Superior temporal gyrus (tissue), 1 donor: ENCODE measurements around the gene LRRC17.
"Not testable (repeated sequence)": the region's sequence is repeated elsewhere in the genome, so short reads cannot be mapped to it uniquely, and the experiment has no call there.

Experiments used
- DNase-seq: peaks from one replicate; pipeline ENCODE4 v3.0.0-alpha.2; 2016; ENCODE audit errors: extremely low spot score

The LRRC17 gene

DNA sequence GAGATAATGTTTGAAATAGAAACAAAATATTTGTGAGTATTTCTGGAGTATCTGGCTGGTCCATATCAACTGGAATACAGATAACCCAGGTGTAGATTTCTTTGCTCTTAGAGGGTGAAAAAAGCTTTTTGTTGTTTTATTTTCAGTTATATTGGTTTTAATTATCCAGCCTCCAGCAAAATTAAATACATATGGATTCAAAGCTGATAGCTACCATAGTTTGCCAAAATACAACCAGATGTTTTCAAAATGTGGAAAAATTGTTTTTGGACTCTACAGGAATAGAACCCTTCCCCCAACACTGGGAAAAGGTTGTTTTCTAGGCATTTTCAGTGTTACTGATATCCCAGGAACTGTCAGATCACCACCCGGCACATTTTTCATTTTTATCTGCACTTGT is 30.1 kb downstream of the LRRC17 start:
- no peak for DNase-seq

DNA sequence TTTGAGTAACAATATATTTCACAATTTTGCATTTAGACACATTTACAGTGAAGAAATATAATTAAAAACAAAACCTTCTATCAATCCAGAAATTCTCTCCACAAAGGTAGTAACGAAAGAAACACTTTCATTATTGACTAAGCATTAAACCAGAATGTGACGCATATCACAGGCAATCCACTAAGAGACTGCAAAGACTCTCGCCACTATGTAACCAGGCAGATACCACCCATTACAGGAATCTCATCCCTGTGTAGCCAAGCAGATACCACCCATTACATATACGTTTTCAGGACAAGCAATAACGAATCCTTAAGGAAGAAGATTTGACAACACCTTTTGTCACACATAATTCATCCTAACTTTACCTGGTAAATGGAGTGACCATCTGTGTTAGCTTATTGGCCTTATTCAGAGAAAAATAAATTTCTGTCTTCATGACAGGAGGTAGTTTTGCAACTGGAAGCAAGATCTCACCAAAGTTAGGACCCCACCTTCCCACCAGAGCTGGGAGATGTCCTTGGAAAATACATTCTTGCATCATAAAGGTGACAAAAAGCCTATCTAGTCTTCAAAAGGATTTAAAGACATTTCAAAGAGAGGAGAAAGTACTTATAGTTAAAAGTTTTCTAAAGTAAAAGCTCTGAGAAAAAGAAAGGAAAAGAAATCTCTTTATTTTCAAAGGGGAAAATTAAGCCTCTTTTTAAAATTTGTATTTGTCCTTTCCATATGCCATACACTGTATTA is 30.8 kb downstream of the LRRC17 start:
- no peak for DNase-seq

DNA sequence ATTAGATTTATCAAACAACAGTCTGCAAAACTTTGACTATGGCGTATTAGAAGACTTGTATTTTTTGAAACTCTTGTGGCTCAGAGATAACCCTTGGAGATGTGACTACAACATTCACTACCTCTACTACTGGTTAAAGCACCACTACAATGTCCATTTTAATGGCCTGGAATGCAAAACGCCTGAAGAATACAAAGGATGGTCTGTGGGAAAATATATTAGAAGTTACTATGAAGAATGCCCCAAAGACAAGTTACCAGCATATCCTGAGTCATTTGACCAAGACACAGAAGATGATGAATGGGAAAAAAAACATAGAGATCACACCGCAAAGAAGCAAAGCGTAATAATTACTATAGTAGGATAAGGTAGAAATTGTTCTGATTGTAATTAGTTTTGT is 31.4 kb downstream of the LRRC17 start:
- DNase-seq: no peak

DNA sequence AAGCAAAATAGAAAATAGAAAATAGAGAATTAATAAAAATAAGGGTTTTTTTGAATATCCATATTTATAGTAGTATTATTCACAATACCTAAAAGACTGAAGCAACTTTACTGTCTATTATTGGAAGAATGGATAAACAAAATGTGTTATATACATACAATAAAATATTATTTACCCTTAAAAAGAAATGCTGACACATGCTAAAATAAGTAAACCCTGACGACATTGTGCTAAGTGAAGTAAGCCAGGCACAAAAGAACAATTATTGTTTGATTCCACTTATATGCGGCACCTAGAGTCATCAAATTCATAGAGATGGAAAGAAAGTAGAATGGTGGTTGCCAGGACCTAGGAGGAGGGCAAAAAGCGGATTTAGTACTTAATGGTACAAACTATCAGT is 39.0 kb downstream of the LRRC17 start:
- DNase-seq: no peak

DNA sequence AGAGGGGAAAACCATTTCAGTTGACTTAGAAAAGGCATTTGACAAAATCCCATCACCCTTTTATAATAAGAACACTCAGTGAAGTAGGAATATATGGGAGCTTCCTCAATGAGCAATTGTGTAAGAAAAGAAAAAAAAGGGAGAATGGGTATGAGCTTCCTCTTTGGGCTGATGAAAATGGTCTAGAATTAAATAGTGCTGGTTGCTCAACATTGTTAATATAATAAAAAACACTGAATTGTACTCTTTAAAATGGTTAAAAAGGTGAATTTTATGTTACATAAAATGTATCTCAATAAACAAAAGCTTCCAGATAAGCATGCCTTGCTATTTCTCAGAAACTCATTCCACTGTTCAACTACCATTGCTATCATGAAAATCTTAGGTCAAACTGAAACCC is 40.6 kb downstream of the LRRC17 start:
- DNase-seq: no peak

DNA sequence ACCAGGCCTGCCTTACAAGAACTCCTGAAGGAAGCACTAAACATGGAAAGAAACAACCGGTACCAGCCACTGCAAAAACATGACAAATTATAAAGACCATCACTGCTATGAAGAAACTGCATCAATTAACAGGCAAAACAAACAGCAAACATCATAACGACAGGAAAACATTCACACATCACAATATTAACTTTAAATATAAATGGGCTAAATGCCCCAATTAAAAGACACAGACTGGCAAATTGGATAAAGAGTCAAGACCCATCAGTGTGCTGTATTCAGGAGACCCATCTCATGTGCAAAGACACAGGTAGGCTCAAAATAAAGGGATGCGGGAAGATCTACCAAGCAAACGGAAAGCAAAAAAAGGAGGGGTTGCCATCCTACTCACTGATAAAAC is 41.6 kb downstream of the LRRC17 start:
- DNase-seq: not testable (repeated sequence)

DNA sequence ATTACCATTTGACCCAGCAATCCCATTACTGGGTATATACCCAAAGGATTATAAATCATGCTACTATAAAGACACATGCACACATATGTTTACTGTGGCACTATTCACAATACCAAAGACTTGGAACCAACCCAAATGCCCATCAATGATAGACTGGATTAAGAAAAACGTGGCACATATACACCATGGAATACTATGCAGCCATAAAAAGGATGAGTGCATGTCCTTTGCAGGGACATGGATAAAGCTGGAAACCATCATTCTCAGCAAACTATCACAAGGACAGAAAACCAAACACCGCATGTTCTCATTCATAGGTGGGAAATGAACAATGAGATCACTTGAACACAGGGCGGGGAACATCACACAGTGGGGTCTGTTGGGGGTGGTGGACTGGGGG is 45.2 kb downstream of the LRRC17 start:
- not testable (repeated sequence) for DNase-seq

DNA sequence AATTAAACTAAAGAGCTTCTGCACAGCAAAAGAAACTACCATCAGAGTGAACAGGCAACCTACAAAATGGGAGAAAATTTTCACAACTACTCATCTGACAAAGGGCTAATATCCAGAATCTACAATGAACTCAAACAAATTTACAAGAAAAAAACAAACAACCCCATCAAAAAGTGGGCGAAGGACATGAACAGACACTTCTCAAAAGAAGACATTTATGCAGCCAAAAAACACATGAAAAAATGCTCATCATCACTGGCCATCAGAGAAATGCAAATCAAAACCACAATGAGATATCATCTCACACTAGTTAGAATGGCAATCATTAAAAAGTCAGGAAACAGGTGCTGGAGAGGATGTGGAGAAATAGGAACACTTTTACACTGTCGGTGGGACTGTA is 49.2 kb downstream of the LRRC17 start:
- DNase-seq: not testable (repeated sequence)

DNA sequence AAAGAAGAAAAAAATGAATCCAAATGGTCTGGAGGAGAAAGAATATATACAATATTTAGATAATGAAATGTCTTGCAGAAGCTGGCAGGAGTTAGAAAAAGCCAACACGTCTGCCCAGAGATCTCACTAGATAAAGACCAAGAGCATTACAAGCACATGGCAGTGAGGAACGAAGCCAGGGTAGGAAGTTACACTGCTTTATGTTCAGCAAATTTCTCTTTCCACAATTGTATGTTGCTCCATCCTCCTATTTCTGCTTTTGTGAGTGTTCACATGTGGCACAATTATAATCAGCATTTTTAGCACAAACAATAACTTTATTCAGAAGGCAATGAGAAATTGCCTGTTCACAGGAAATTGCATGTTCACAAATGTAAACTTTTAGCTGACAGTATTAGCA is 53.7 kb downstream of the LRRC17 start:
- no peak for DNase-seq

DNA sequence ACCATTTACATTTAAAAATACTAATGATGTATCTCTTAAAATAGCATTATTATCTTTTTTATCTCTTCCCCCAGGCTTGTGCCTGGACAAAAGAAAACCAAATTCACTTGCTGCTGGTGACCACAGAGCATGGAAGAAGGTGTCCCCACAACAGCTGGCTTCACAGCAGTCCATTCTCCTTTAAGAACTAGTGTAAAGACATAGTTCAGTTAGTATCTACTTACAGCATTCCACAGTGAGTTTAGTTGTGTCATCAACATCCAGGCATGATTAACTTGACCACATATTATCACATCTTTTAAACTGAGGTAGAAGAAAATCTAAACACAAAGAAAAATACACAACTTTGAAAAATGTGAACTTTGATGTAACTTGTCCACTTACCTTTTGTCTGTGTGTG is 55.0 kb downstream of the LRRC17 start:
- DNase-seq: no peak

DNA sequence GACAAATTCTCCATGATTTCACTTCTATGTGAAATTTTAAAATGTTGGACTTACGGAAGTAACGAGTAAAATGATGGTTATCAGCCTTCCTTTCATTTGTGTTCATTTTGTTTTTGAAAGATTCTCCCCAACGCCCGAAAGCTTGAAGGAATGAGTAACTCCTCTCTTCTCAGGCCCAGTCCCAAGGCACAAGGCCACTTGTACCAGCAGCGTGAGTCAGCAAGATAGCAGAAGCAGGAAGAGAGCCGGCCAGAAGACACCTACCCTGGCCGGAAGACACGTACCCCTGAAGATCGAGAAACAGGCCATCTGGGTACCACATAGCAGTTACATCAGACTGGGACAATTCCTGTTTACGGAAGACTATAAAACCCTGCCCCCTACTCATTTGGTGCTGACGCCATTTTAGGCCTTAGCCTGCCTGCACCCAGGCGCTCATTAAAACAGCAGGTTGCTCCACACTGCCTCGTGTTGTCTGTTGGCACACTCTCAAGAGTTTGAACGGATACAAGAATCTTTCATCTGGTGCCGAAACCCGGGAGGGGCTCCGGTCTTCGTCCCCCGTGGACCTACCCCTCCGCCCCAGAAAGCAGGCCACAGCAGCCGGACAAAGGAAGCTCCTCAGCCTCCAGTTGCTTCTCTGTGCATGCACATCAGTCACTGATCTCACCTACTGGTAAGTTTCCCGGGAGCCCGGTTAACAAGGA is 60.4 kb downstream of the LRRC17 start:
- no peak for DNase-seq

DNA sequence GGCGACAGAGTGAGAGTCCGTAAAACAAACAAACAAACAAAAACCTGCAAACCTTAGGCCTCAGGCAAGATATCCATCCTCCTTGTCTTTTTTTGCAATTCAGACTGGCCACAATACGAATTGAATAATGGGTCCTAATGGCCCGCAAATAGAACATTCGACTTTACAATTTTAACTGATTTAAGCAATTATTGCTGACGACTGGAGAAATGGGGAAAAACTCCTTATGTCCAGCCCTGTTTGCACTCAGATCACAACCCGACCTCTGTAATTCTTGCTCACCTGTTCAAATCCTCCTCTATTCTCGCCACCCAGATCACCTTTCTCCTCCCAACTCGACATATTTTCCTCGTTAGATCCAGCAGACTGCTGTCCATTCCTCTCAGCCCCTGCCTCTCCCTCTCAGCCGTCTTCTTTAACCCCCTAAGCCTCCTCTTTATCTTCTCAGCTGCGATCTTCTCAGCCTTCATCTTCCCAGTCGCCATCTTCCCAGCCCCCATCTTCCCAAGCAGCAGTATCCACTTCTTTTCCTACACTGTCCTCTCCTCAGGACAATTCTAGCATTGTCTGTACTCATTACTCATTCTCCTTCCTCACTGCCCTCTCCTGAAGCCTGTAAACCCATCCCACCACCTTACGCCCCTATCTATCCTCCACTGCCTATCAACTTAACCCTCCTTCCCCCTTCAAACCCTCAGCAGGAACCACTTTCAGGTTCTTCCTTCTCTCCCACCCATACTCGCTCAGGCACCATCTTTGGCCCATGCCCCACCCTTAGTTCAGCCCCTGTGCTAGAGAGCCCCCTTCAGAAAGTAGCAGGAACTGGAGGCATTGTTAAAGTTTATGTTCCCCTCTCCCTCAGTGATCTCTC is 61.8 kb downstream of the LRRC17 start:
- DNase-seq: no peak

DNA sequence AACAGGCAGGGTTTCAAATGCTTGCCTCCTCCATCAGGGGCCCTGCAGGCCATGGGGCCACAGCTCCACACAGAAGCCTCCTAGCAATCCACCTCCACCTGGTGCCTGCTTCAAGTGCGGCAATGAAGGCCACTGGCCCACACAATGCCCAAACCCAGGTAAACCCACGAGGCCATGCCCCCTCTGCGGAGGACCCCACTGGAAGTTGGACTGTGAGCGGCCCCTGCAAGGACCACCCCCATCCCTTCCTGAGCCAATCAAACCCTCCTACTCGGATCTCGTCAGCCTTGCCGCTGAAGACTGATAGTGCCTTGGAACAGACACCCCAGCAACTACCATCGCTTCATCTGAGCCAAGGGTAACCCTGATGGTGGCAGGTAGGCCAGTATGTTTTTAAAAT is 63.1 kb downstream of the LRRC17 start:
- DNase-seq: no peak

DNA sequence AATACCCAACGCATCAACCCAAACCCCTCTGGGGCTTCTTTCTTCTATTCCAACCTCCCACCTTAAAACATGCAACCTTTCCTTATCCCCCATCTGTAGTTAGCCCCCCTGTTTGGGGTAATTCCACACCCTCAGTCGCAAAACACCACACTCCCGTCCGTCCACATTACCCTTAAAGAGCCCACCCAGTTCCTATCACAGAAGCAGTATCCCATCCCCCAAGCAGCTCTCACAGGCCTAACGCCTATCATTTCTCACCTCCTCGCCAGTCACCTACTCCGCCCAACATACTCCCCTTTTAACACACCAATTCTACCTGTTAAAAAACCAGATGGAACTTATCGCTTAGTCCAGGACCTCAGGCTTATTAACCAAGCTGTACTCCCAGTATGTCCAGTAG is 63.7 kb downstream of the LRRC17 start:
- DNase-seq: no peak

DNA sequence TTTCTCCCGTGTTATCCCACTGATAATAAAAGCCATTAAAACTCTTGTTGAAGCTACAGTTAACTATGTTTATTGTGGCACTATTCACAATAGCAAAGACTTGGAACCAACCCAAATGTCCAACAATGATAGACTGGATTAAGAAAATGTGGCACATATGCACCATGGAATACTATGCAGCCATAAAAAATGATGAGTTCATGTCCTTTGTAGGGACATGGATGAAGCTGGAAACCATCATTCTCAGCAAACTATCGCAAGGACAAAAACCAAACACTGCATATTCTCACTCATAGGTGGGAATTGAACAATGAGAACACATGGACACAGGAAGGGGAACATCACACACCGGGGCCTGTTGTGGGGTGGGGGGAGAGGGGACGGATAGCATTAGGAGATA is 64.8 kb downstream of the LRRC17 start:
- DNase-seq: not testable (repeated sequence)

DNA sequence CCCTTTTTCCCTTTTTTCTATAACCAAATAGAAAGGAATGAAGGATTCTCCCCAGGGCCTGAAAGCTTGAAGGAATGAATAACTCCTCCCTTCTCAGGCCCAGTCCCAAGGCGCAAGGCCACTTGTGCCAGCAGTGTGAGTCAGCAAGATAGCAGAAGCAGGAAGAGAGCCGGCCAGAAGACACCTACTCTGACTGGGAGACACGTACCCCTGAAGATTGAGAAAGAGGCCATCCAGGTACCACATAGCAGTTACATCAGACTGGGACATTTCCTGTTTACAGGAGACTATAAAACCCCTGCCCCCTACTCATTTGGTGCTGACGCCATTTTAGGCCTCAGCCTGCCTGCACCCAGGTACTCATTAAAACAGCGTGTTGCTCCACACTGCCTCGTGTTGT is 65.5 kb downstream of the LRRC17 start:
- no peak for DNase-seq

DNA sequence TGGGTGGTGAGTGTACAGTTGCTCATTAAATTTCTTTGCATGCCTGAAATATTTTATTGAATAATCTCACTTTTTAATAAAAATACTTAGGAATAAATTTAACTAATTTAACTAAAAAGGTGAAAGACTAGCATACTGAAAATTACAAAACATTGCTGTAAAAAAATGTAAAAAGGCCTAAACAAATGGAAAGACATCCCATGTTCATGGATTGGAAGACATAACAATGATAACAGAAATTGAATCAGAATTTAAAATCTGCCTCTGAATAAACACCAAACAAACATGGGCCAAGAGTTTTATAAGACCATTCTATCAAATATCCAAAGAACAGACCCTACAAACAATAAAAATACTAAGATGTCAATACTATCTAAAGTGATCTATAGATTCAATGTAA is 66.9 kb downstream of the LRRC17 start:
- DNase-seq: no peak

DNA sequence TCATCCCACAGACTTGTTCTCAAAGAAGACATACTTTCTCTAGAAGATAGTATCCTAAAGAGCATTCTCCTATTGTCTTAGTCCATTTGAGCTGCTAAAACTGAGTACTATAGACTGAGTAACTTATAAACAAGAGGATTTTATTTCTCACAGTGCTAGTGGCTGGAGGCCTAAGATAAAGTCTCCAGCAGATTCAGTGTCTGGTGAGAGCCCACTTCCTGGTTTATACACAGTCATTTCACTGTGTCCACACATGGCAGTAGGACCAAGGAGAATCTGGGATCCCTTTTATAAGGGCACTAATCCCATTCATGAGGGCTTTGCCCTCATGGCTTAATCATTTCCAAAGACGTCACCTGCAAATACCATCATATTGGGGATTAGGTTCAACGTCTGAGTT is 68.7 kb downstream of the LRRC17 start:
- DNase-seq: no peak

DNA sequence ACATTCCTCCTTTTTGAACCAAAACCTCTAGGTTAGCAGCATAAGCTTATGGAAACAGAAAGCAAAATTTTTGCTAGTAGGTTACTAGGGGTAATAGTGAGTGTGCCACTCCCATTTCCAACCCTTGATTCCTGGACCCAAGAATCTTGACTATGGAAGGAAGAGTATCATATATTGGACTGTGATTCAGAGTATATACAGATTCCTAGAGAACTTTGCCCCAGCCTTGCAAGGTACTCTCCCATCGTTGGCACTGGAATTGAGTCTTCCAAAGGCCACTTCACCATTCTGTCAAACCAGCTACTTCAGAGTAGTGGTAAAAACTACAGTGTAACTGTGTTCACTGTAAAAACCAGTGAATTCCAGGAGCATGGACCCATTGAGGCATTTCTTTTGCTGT is 69.4 kb downstream of the LRRC17 start:
- DNase-seq: no peak

DNA sequence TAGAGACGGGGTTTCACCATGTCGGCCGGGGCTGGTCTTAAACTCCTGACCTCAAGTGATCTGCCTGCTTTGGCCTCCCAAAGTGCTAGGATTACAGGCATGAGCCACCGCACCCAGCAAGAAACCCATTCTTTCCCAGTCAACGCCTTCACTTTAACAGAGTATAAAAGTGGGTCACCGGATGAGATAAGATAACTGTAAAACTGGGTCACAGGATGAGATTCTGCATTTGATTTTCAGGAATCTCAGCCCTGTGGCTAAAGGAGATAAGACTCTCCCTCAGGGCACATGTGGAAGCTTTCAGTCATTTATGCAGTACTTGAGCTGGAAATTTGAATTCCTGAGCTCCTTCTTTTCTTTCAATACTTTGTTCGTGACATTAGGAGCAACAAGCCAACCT is 70.8 kb downstream of the LRRC17 start:
- no peak for DNase-seq

DNA sequence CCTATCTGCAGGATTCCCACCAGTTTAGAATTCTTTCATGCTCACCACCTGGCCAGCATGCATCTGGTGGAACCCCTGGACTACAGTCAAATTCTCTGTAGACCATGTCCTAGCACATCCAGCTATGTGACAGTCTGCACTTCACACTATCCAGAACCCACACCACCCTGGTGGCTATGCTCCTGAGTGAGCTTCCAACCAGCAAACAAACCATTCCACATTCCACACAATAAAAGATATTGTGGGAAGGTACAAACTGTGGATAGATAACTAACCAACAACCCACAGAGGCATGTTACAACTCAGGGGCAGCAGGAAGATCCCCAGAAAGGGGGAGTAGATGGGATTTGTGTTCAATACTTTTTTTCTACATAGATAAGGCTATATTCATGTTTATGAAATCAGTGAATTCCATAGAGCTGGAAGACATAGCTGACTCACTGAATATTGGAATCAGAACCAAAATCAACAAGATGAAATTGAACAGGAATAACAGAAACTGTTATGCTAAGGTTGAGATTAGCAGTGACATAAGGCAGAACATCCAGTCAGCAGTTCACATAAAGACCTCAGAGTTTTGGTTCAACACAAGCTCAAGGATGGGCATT is 72.5 kb downstream of the LRRC17 start:
- DNase-seq: no peak

DNA sequence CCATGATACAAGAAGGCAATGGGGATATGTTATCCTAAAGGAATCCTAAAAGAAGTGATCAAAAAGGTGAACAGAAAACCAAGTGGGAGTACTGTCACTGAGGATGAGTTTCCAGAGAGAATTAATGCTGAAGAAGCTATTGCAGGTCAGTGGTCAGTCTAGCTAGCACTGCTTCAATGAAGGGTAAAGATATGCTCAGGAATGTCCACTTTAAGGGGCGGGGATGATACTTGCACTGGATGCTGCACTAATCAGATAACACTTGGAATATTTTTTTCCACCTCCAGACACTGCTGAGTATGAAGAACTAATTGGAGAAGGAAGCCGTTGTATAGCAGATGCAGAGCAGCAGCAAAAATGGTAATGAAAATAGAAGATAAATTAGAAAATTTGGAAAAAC is 75.3 kb downstream of the LRRC17 start:
- DNase-seq: no peak
